ENCODE results near the gene STIM2.

DNA sequence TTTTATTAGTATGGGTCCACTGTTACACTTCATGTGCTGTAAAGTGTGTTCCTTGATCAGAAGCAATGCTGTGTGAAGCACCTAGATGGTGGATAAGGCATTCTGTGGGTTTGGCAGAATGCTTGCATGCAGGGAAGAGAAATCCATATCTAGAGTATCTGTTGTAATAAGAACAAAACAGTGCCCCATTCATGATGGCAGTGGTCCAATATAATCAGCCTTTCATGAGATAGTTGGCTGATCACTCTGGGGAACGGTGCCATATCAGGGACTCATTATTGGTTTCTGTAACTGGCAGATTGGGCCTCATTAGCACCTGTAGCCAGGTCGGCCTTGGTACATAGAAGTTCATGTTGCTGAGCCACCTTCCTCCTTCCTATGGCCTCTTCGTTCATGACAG is 28.7 kb downstream of the STIM2 start:
- TF ChIP-seq CTCF (optimal IDR thresholded peaks at IDR 0.05 in 1 of 3, IDR thresholded peaks at IDR 0.05 in 1 of 3, conservative IDR thresholded peaks at IDR 0.05 in 1 of 3; ENCODE audit: extremely low read depth in 1 of 3, insufficient read depth in 2 of 3, low read length in 3 of 3): no peak
- no peak for TF ChIP-seq EZH2 (IDR thresholded peaks at IDR 0.05; ENCODE audit: low read length)

All from keratinocyte (primary cell).